ENCODE measurements around the gene NUAK1.

NUAK1 gene

GRCh38 chr12:106097011-106097410 lies 41.7 kb downstream of the NUAK1 start:
- H4K20me1 ChIP-seq (ENCODE audit: insufficient read depth) = no peaks in the 10 kb centered on the region
- no peaks in the 10 kb centered on the region for H3K36me3 ChIP-seq (ENCODE audit: insufficient read depth)
- no peak overlapping the region for H2AFZ ChIP-seq (ENCODE audit: low read depth)
- H3K4me3 ChIP-seq (IDR thresholded peaks at IDR 0.05; ENCODE audit: insufficient read depth, low read depth, low read length) = no peak overlapping the region
- TF ChIP-seq CTCF (conservative IDR thresholded peaks at IDR 0.05; ENCODE audit: low read depth, low read length) = no peak
- H3K27ac ChIP-seq = no peak overlapping the region
- H3K4me1 ChIP-seq (ENCODE audit: low read depth, poor library complexity, severe bottlenecking) = no peaks in the 10 kb centered on the region
- H3K79me2 ChIP-seq (ENCODE audit: insufficient read depth, low read depth) = no peaks in the 10 kb centered on the region
- no peak overlapping the region for H3K4me2 ChIP-seq
- H3K27me3 ChIP-seq (ENCODE audit: insufficient read depth, low read depth) = no peaks in the 10 kb centered on the region
- H3K9ac ChIP-seq = no peak overlapping the region

GRCh38 chr12:106096376-106096775 lies 42.4 kb downstream of the NUAK1 start:
- H3K27me3 ChIP-seq (ENCODE audit: insufficient read depth, low read depth) = no peaks in the 10 kb centered on the region
- no peaks in the 10 kb centered on the region for H3K4me1 ChIP-seq (ENCODE audit: low read depth, poor library complexity, severe bottlenecking)
- H3K36me3 ChIP-seq (ENCODE audit: insufficient read depth) = no peaks in the 10 kb centered on the region
- no peak overlapping the region for H3K4me2 ChIP-seq
- H3K27ac ChIP-seq = no peak overlapping the region
- H3K4me3 ChIP-seq (IDR thresholded peaks at IDR 0.05; ENCODE audit: insufficient read depth, low read depth, low read length) = no peak overlapping the region
- H4K20me1 ChIP-seq (ENCODE audit: insufficient read depth) = no peaks in the 10 kb centered on the region
- no peak overlapping the region for H2AFZ ChIP-seq (ENCODE audit: low read depth)
- H3K79me2 ChIP-seq (ENCODE audit: insufficient read depth, low read depth) = no peaks in the 10 kb centered on the region
- no peak overlapping the region for H3K9ac ChIP-seq
- no peak for TF ChIP-seq CTCF (conservative IDR thresholded peaks at IDR 0.05; ENCODE audit: low read depth, low read length)

GRCh38 chr12:106094304-106094703 lies 44.5 kb downstream of the NUAK1 start:
- no peak overlapping the region for H3K4me2 ChIP-seq
- no peak overlapping the region for H3K27ac ChIP-seq
- no peak for TF ChIP-seq CTCF (conservative IDR thresholded peaks at IDR 0.05; ENCODE audit: low read depth, low read length)
- no peak overlapping the region for H2AFZ ChIP-seq (ENCODE audit: low read depth)
- no peak overlapping the region for H3K9ac ChIP-seq
- H3K4me3 ChIP-seq (IDR thresholded peaks at IDR 0.05; ENCODE audit: insufficient read depth, low read depth, low read length) = no peak overlapping the region
- no peaks in the 10 kb centered on the region for H3K27me3 ChIP-seq (ENCODE audit: insufficient read depth, low read depth)
- no peaks in the 10 kb centered on the region for H3K79me2 ChIP-seq (ENCODE audit: insufficient read depth, low read depth)
- no peaks in the 10 kb centered on the region for H4K20me1 ChIP-seq (ENCODE audit: insufficient read depth)
- H3K4me1 ChIP-seq (ENCODE audit: low read depth, poor library complexity, severe bottlenecking) = no peaks in the 10 kb centered on the region
- no peaks in the 10 kb centered on the region for H3K36me3 ChIP-seq (ENCODE audit: insufficient read depth)

GRCh38 chr12:106093246-106093645 lies 45.5 kb downstream of the NUAK1 start:
- no peak overlapping the region for H3K4me3 ChIP-seq (IDR thresholded peaks at IDR 0.05; ENCODE audit: insufficient read depth, low read depth, low read length)
- no peak overlapping the region for H3K27ac ChIP-seq
- no peaks in the 10 kb centered on the region for H3K27me3 ChIP-seq (ENCODE audit: insufficient read depth, low read depth)
- no peak overlapping the region for H2AFZ ChIP-seq (ENCODE audit: low read depth)
- H4K20me1 ChIP-seq (ENCODE audit: insufficient read depth) = no peaks in the 10 kb centered on the region
- no peaks in the 10 kb centered on the region for H3K4me1 ChIP-seq (ENCODE audit: low read depth, poor library complexity, severe bottlenecking)
- no peak overlapping the region for H3K4me2 ChIP-seq
- no peak overlapping the region for H3K9ac ChIP-seq
- TF ChIP-seq CTCF (conservative IDR thresholded peaks at IDR 0.05; ENCODE audit: low read depth, low read length) = no peak
- no peaks in the 10 kb centered on the region for H3K79me2 ChIP-seq (ENCODE audit: insufficient read depth, low read depth)
- H3K36me3 ChIP-seq (ENCODE audit: insufficient read depth) = no peaks in the 10 kb centered on the region

- no peak overlapping the region for H2AFZ ChIP-seq (ENCODE audit: low read depth)
- H3K4me2 ChIP-seq = no peak overlapping the region
- no peak overlapping the region for H3K9ac ChIP-seq
- no peak overlapping the region for H3K4me3 ChIP-seq (IDR thresholded peaks at IDR 0.05; ENCODE audit: insufficient read depth, low read depth, low read length)
- H3K36me3 ChIP-seq (ENCODE audit: insufficient read depth) = no peaks in the 10 kb centered on the region
- TF ChIP-seq CTCF (conservative IDR thresholded peaks at IDR 0.05; ENCODE audit: low read depth, low read length) = no peak
- H3K4me1 ChIP-seq (ENCODE audit: low read depth, poor library complexity, severe bottlenecking) = no peaks in the 10 kb centered on the region
- H4K20me1 ChIP-seq (ENCODE audit: insufficient read depth) = no peaks in the 10 kb centered on the region
- no peaks in the 10 kb centered on the region for H3K79me2 ChIP-seq (ENCODE audit: insufficient read depth, low read depth)
- no peak overlapping the region for H3K27ac ChIP-seq
- no peaks in the 10 kb centered on the region for H3K27me3 ChIP-seq (ENCODE audit: insufficient read depth, low read depth)
Observed at GRCh38 chr12:106091446-106091820, 47.3 kb downstream of the NUAK1 start.

All from KMS-11 (cell line).